Stimulated activated CD8-positive, alpha-beta memory T cell treated with anti-CD3 and anti-CD28 coated beads, Interleukin-12 subunit alpha, Interleukin-12 subunit beta, amount 100 ng/mL, for 24 hours (primary cell): ENCODE measurements around the gene DMBT1.

ENCODE experiments used
- DNase-seq: peaks from one replicate; pipeline ENCODE4 v3.0.0-alpha.2; 2020; ENCODE audit errors: extremely low read depth

The DMBT1 gene

DNA sequence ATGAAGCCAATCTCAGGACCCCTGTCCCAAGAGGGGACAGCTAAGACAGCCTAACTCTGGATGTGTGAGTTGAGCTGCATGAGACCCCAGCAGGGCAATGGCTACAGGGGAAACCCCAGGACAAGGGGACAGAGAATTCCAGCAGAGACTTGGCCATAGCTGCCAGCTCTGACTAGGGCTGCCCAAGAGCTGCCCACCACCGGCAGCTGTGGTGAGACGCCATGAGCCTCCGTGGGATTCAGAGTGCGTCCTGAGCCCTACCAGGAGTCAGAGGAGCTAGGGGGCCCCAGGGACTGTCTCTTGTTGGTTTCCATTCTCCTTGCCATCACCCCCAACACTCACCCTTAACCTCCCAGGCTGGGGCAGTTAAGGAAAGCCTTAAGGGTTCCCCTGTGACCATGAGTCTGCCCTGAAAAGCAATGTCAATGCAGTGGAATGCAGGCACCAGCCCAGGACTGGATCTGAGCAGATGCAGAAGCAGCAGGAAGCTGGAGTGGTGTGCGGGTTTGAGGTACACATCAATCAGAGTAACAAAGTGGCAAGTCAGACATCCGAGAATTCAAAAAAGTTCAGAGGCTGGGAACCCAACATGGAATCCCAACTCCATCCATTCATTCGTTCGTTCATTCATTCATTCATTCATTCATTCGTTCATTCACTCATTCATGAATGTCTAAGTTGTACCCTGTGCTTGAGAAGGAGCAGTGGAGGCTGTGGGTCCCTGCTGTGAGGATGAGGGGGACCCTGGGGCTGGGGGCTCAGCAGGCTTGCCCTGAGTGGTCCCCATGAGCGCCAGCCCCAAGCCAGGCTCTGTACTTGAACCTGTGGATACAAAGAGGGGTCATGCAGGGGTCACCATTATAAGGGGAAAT, 86.2 kb downstream of the DMBT1 start:
- no peak for DNase-seq

- DNase-seq: no peak
These were observed 86.9 kb downstream of the DMBT1 start for GRCh38 chr10:122647383-122647968.

GRCh38 chr10:122648599-122649428, 88.3 kb downstream of the DMBT1 start:
- DNase-seq: no peak

GRCh38 chr10:122649903-122650302, 89.3 kb downstream of the DMBT1 start:
- no peak for DNase-seq

- no peak for DNase-seq
These were observed 89.8 kb downstream of the DMBT1 start for GRCh38 chr10:122650331-122650730.

DNA sequence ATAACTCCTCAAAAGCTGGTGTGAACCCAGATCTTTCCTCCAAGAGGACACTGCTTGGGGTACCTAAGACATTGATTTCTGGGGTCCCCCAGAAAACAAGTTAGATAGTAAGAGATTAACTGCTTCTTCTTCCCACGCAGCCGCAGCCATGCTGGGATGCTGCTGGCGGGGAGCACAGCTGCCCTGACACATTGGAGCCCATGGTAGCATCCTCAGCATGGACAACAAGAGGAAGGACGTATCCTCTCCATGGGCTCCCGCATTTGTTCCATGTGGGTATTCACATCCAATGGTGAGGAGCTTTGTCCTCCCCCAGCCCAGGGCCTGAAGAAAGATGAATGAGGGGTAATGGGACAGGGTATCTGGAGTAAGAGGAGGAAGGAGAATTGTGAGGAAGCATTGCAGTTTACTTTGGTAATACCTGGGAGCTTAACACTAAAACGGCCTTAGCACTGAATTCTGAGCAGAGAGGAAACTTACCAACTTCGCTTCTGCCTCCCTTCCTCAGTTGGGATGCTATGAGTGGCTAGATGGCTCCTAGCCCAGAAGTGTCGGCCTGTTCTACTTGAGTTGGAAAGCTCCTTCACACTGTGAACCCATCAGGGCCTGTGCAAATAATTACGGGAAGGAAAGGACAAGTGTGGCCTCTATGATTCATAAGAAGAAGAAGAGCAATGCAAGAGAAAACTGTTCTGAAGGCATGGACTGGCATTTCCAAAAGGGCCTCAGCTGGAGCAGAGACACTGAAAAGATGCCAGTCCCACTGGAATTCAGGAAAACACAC, 95.2 kb downstream of the DMBT1 start:
- no peak for DNase-seq

DNA sequence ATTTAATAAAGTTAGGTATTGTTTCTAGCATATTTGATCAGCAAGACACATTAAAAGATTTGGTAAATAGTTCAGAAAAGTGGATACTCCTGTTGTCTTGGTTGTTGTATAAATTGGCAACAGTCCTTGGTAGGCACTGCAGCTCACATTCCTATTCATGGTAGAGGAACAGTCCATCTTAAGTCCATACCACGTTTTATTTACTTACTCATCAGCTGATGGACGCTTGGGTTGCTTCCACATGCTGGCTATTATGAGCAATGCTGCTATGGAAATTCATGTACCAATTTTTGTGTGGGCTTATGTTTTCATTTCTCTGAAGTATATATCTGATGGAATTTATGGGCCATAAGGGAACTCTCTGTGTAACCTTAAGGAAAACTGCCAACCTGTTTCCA, 95.8 kb downstream of the DMBT1 start:
- no peak for DNase-seq

- no peak for DNase-seq
These were observed 96.2 kb downstream of the DMBT1 start for GRCh38 chr10:122656741-122657140.

DNA sequence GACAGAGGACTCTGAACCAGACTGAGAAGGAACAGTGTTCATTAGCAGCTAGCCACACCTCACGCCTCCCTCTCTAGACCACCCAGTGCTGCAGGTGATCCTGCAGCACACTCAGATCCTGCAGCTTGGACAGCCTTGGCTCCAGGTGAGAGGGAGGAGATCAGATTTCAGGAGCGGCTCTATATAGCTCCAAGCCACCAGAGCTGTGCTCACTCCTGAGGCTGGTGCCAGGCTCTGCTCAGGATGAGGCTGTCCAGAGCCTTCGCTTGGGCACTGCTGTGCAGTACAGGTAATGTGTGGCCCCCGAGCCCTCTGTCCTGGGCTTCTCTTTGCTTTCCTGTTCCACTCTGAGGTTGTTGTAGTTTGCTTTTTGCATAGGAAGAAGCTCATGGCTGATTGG, 96.7 kb downstream of the DMBT1 start:
- no peak for DNase-seq

- DNase-seq: no peak
These were observed 97.2 kb downstream of the DMBT1 start for GRCh38 chr10:122657729-122658128.

DNA sequence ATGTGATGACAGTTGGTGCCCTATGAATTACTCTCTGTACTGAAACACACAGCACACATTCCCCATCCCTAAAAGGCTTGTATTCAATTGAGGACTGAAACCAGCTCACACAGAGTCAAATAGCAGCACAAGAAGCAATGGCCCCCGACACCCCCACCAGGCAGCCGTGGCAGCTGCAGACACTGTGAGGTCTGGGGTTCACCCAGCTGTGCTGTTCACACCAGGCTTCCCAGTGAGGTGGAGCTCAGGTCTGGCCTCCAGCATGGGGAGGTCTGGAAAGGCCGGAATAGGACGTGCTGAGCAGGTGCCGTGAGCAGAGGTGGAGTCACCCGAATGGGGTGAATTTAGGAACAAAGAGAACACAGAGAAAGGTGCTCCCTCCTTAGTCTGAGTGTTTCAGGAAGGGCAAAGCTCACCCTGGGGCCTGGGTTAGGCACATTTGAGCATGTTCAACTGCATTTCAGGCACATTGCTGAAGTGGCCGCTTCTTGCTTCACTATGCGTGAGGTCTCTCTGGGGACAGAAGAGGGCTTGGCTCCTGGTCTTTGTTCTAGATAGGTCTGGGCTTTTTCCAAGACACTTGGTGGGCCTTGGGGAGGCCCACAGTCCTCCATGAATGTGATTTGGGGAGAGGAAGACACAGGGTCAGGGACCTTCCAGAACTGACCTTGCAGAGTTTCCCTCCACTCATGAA, 97.9 kb downstream of the DMBT1 start:
- DNase-seq: no peak

GRCh38 chr10:122659126-122659525, 98.6 kb downstream of the DMBT1 start:
- DNase-seq: no peak

GRCh38 chr10:122659651-122660050, 99.1 kb downstream of the DMBT1 start:
- no peak for DNase-seq

DNA sequence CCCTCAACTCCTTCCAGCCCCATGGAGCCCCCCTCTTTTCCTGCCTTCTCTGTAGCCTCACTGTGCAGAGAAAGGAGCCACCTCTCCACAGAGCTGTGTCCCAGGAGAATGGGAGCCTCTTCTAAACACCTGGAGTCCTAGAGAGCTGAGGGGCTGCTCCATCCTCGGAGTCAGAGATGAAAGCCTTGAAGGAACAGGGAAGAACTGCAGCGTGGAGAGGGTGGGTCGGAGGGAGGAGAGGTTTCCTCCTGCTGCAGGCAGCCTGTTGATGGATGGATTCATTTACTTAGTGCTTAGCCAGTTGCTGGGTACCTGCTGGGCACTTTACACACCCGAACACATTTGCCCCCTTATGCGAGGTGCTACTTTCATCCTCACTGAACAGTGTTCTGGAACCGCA, 100.1 kb downstream of the DMBT1 start:
- DNase-seq: no peak

- no peak for DNase-seq
These were observed 101.7 kb downstream of the DMBT1 start for GRCh38 chr10:122662231-122662630.

GRCh38 chr10:122663516-122664130, 103.1 kb downstream of the DMBT1 start:
- no peak for DNase-seq

GRCh38 chr10:122664501-122664900, 103.9 kb downstream of the DMBT1 start:
- no peak for DNase-seq

DNA sequence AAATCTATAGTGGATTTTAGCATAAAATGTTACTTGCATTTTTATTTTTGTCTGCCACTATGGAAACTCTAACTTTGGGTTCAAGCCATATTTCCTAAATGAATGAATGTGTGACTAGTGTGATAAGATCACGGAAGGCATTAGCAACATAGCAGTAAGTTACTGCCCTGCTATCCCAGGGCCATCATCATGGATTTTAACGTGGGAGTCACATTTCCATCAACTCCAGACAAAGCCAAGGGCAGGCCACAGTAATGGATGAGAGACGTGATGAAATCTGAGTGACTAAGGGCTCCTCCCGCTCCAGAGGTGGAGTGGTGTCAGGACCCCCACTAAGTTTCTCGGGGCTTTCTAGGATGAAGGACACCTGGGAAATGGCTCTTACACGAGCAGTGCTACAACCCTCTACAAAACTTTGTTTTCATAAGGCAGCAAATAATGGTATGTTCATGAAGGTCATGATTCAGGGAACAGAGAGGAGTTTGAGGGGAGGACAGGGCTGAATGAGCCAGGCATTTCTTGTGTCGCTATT, 104.8 kb downstream of the DMBT1 start:
- no peak for DNase-seq

GRCh38 chr10:122665946-122666345, 105.4 kb downstream of the DMBT1 start:
- DNase-seq: no peak

DNA sequence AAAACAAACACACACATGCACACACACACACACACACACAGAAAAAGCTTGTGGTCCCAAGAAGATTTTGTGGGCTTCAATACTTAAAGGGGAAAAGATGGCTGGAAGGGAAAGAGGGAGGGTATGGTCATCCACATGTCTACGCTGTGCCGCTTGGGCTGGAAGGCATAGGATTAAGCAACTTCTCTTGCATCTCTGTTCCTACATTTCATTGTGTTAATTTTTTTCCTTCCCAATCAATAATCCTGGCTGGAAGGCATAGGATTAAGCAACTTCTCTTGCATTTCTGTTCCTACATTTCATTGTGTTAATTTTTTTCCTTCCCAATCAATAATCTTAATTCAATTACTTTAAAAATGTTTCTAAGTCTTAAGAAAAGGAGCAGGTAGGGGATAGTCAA, 108.5 kb downstream of the DMBT1 start:
- no peak for DNase-seq
